GM19372 (cell line): ENCODE data around the gene COX4I2.

Experiments
- ATAC-seq: cut with Tn5 transposase; IDR thresholded peaks from one replicate; pipeline ENCODE4 v1.9.1; 2021; ENCODE audit warnings: mild to moderate bottlenecking, low read depth, moderate library complexity; ENCODE audit not compliant: unreplicated experiment

The COX4I2 gene

GRCh38 chr20:31690124-31690666 lies 52.5 kb downstream of the COX4I2 start:
- no peak for ATAC-seq

- ATAC-seq, result no peak
Measured at GRCh38 chr20:31691646-31692275, 54.0 kb downstream of the COX4I2 start.

GRCh38 chr20:31693402-31693801 lies 55.7 kb downstream of the COX4I2 start:
- ATAC-seq, result no peak

- no peak for ATAC-seq
Measured at GRCh38 chr20:31693987-31694661, 56.4 kb downstream of the COX4I2 start.
